H1 (cell line): ENCODE measurements around the gene LCLAT1. TPM values are rescaled to one million over a fixed set of nuclear protein-coding genes. Genes with fewer than 3 reads are reported as not detected.

Source experiments
- CTCF ChIA-PET: fragments of 300-600 bp; sonication (Branson Sonifier 250); formaldehyde crosslinking; loops from one replicate; lab custom pipeline; 2021; ENCODE audit not compliant: partially characterized antibody; lab: Charles Lee
- POLR2A ChIA-PET: fragments of 300-600 bp; sonication (Branson Sonifier 250); formaldehyde crosslinking; loops from one replicate; lab custom pipeline; 2021; ENCODE audit warnings: inconsistent platforms; ENCODE audit not compliant: partially characterized antibody; lab: Charles Lee
- DNase-seq, 2 experiments: peaks; one replicate each; pipeline versions ENCODE4 v3.0.0 to v3.0.0-alpha.2; 2010 to 2022; ENCODE audit warnings: low spot score in 2 of 2, low read depth in 1 of 2, mixed read lengths in 1 of 2
- FAIRE-seq: peaks from 2 replicates; lab custom pipeline; 2011; peaks lifted over from hg19 to GRCh38; lab: Jason Lieb, UNC
- H2AFZ ChIP-seq: 2 replicates; pipeline ENCODE4 v1.8.1; 2012; ENCODE audit warnings: low read length, inconsistent platforms
- H2AK5ac ChIP-seq: 2 replicates; pipeline ENCODE4 v1.6.1; 2013; ENCODE audit warnings: low read depth, low read length
- H2BK120ac ChIP-seq: replicated peaks from 2 replicates; pipeline ENCODE3; 2013; ENCODE audit warnings: low read depth, low read length, inconsistent platforms
- H2BK12ac ChIP-seq: 2 replicates; pipeline ENCODE4 v1.6.1; 2013; ENCODE audit warnings: low read depth, low read length
- H2BK15ac ChIP-seq: 2 replicates; pipeline ENCODE4 v1.6.1; 2013; ENCODE audit warnings: low read length
- H2BK20ac ChIP-seq: 2 replicates; pipeline ENCODE4 v1.6.1; 2013; ENCODE audit warnings: low read length
- H2BK5ac ChIP-seq: 2 replicates; pipeline ENCODE4 v1.6.1; 2013; ENCODE audit warnings: low read depth, low read length
- H3K14ac ChIP-seq: 2 replicates; pipeline ENCODE4 v1.6.1; 2013; ENCODE audit warnings: inconsistent platforms; ENCODE audit not compliant: insufficient read length
- H3K18ac ChIP-seq: 2 replicates; pipeline ENCODE4 v1.6.1; 2013; ENCODE audit warnings: low read length; ENCODE audit errors: extremely low read depth
- H3K23ac ChIP-seq: 2 replicates; pipeline ENCODE4 v1.6.1; 2013; ENCODE audit warnings: inconsistent platforms; ENCODE audit not compliant: insufficient read length
- H3K23me2 ChIP-seq: 2 replicates; pipeline ENCODE4 v1.6.1; 2013; ENCODE audit warnings: low read depth, low read length
- H3K27ac ChIP-seq: 2 replicates; pipeline ENCODE4 v1.6.1; 2011; ENCODE audit warnings: low read depth, low read length, inconsistent platforms
- H3K27me3 ChIP-seq, 4 experiments: replicated peaks in 1 of 4; 1 replicate in 1 of 4; 2 replicates in 3 of 4; pipeline versions ENCODE4 v1.6.1 to v1.8.1; 2011 to 2013; ENCODE audit warnings: low read length in 3 of 4, mild to moderate bottlenecking in 3 of 4, inconsistent platforms in 2 of 4, mixed read lengths in 2 of 4, moderate library complexity in 1 of 4; ENCODE audit not compliant: control insufficient read depth in 3 of 4, insufficient read depth in 3 of 4; ENCODE audit errors: extremely low read depth in 1 of 4
- H3K36me3 ChIP-seq, 4 experiments: 2 replicates each; pipeline versions ENCODE4 v1.6.1 to v1.8.1; 2011 to 2013; ENCODE audit warnings: mild to moderate bottlenecking in 4 of 4, low read length in 3 of 4, moderate library complexity in 2 of 4, control low read depth in 1 of 4, inconsistent platforms in 1 of 4; ENCODE audit not compliant: insufficient read depth in 4 of 4, control insufficient read depth in 2 of 4
- H3K4ac ChIP-seq: replicated peaks from 2 replicates; pipeline ENCODE3; 2013; ENCODE audit warnings: low read length, low read depth, mixed read lengths, inconsistent platforms; ENCODE audit not compliant: insufficient read length
- H3K4me1 ChIP-seq, 4 experiments: replicated peaks in 1 of 4; 1 replicate in 1 of 4; 2 replicates in 3 of 4; pipeline versions ENCODE4 v1.6.1 to v1.8.1; 2011 to 2013; ENCODE audit warnings: low read length in 3 of 4, inconsistent platforms in 2 of 4, mixed read lengths in 1 of 4; ENCODE audit not compliant: insufficient read depth in 4 of 4, control insufficient read depth in 3 of 4
- H3K4me2 ChIP-seq, 2 experiments: 2 replicates each; pipeline versions ENCODE4 v1.6.1 to v1.8.1; 2011 to 2013; ENCODE audit warnings: low read depth in 2 of 2, low read length in 2 of 2, control low read depth in 1 of 2, inconsistent platforms in 1 of 2, mild to moderate bottlenecking in 1 of 2; ENCODE audit not compliant: insufficient read depth in 1 of 2
- H3K4me3 ChIP-seq, 4 experiments: fragments of 200-600, 300-600 bp in 1 of 4; sonication (generic), shearing (Covaris generic), sonication (Bioruptor Twin) in 1 of 4; 2 replicates each; pipeline versions ENCODE4 v1.5.1 to v1.8.1; 2011 to 2016; ENCODE audit warnings: low read length in 4 of 4, low read depth in 3 of 4, control low read depth in 2 of 4, inconsistent platforms in 2 of 4, mild to moderate bottlenecking in 2 of 4, mixed read lengths in 1 of 4, moderate library complexity in 1 of 4; ENCODE audit not compliant: insufficient read depth in 2 of 4; ENCODE audit errors: extremely low read depth in 1 of 4
- H3K56ac ChIP-seq: replicated peaks from 2 replicates; pipeline ENCODE3; 2013; ENCODE audit warnings: low read depth, mild to moderate bottlenecking, mixed read lengths, low read length, inconsistent platforms; ENCODE audit not compliant: insufficient read length
- H3K79me1 ChIP-seq: 2 replicates; pipeline ENCODE4 v1.6.1; 2013; ENCODE audit warnings: low read depth, low read length, control low read depth
- H3K79me2 ChIP-seq, 2 experiments: 2 replicates each; pipeline versions ENCODE4 v1.6.1 to v1.8.1; 2012 to 2013; ENCODE audit warnings: low read length in 2 of 2, mild to moderate bottlenecking in 2 of 2, inconsistent platforms in 1 of 2; ENCODE audit not compliant: insufficient read depth in 2 of 2, control insufficient read depth in 1 of 2
- H3K9ac ChIP-seq, 4 experiments: replicated peaks in 1 of 4; 1 replicate in 1 of 4; 2 replicates in 3 of 4; pipeline versions ENCODE4 v1.6.1 to v1.8.1; 2011 to 2013; ENCODE audit warnings: low read depth in 3 of 4, low read length in 3 of 4, control low read depth in 2 of 4, mild to moderate bottlenecking in 2 of 4, moderate library complexity in 2 of 4, inconsistent platforms in 1 of 4; ENCODE audit errors: extremely low read depth in 1 of 4
- H3K9me3 ChIP-seq, 2 experiments: 2 replicates each; pipeline versions ENCODE4 v1.6.1 to v1.8.1; 2012 to 2013; ENCODE audit warnings: mild to moderate bottlenecking in 2 of 2, moderate library complexity in 2 of 2, control low read depth in 1 of 2, inconsistent platforms in 1 of 2, low read depth in 1 of 2, low read length in 1 of 2, mixed read lengths in 1 of 2; ENCODE audit not compliant: insufficient read depth in 2 of 2
- H4K20me1 ChIP-seq, 2 experiments: replicated peaks in 1 of 2; 2 replicates each; pipeline versions ENCODE3 to v1.8.1; 2011 to 2013; ENCODE audit warnings: inconsistent platforms in 2 of 2, low read length in 2 of 2, mild to moderate bottlenecking in 1 of 2; ENCODE audit not compliant: insufficient read depth in 2 of 2, control insufficient read depth in 1 of 2
- H4K5ac ChIP-seq: 2 replicates; pipeline ENCODE4 v1.6.1; 2013; ENCODE audit warnings: low read length, low read depth, mixed read lengths, inconsistent platforms; ENCODE audit not compliant: insufficient read length
- H4K8ac ChIP-seq: 2 replicates; pipeline ENCODE4 v1.8.0; 2013; ENCODE audit warnings: mild to moderate bottlenecking, moderate library complexity, low read length, inconsistent platforms; ENCODE audit not compliant: insufficient read depth; ENCODE audit errors: extremely low read depth
- H4K91ac ChIP-seq: replicated peaks from 2 replicates; pipeline ENCODE3; 2013; ENCODE audit warnings: low read length, mixed read lengths, inconsistent platforms; ENCODE audit not compliant: insufficient read length
- JUN ChIP-seq: IDR thresholded peaks from 2 replicates; pipeline ENCODE4 v1.6.1; 2011; ENCODE audit warnings: low read depth, mild to moderate bottlenecking, improper control_type of control experiment, low read length
- WGBS, 2 experiments: shearing (Covaris generic) in 1 of 2; methylation state at CpG; one replicate each; pipeline versions ENCODE4 v1.1.6 to v1.1.7; 2013 to 2015; ENCODE audit warnings: low lambda C conversion rate in 2 of 2, mixed read lengths in 2 of 2, inconsistent platforms in 1 of 2, low coverage in 1 of 2, missing lambda C conversion rate in 1 of 2; ENCODE audit not compliant: insufficient replicate concordance in 2 of 2, insufficient coverage in 1 of 2, insufficient read length in 1 of 2; ENCODE audit errors: extremely low coverage in 1 of 2, missing lambda C conversion rate in 1 of 2; 5-methylcytosine and 5-hydroxymethylcytosine counted together
- polyA plus RNA-seq, 7 experiments: library from polyadenylated mRNA; depleted of rRNA in 3 of 7; stranded (reverse) in 5 of 7; unstranded in 2 of 7; fragments of >200 nt in 5 of 7; fragments of 200-250 nt in 2 of 7; gene quantifications; 1 replicate in 5 of 7; 2 replicates in 1 of 7; 4 replicates in 1 of 7; pipeline versions ENCODE4 v1.2.1 to v1.2.3, GENCODE V29; 2011 to 2013; ENCODE audit warnings: missing spikeins in 2 of 7, mixed read lengths in 2 of 7
- total RNA-seq: library from RNA; stranded (reverse); fragmentation: NEBNext Ultra II Directional; extraction: Animal tissue kit (Norgen Biotek cat#: 25700); gene quantifications from 2 replicates; pipeline ENCODE4 v1.2.1, GENCODE V29; 2021

Gene LCLAT1
- total and polyA plus RNA-seq, 2 of the 8 experiments (the other 6 are each of a cell fraction or from before 2014, with no cell fraction given) = 7.6 to 22.0 TPM

GRCh38 chr2:30549096-30549495 lies 102.0 kb downstream of the LCLAT1 start:
- Histone ChIP-seq H2BK120ac (no peak overlapping the region), H3K79me2 (no peaks in the 10 kb centered on the region), H3K23me2 (no peaks in the 10 kb centered on the region), H2AK5ac (no peak overlapping the region), H4K5ac (no peak overlapping the region), H4K91ac (no peak overlapping the region), H2BK12ac (no peak overlapping the region), H3K23ac (no peak overlapping the region), H3K9me3 (no peaks in the 10 kb centered on the region), H3K4me3 (no peak overlapping the region), H2BK15ac (no peak overlapping the region), H3K27me3 (no peaks in the 10 kb centered on the region), H3K36me3 (no peaks in the 10 kb centered on the region), H3K56ac (no peak overlapping the region), H3K4ac (no peak overlapping the region), H3K4me2 (no peak overlapping the region), H2AFZ (no peak overlapping the region), H3K27ac (no peak overlapping the region), H4K20me1 (no peaks in the 10 kb centered on the region), H3K4me1 (no peaks in the 10 kb centered on the region), H3K9ac (no peak overlapping the region), H3K14ac (no peak overlapping the region), H2BK20ac (no peak overlapping the region), H4K8ac (no peak overlapping the region), H3K79me1 (no peaks in the 10 kb centered on the region), H2BK5ac (no peak overlapping the region), H3K18ac (no peak overlapping the region)
- CTCF ChIA-PET = interaction anchor here (1.1 to 1.4 kb wide), 2 partner anchors 341 to 385 kb away, joined by 3 read pairs; no protein-coding TSS in a partner anchor
- 90% methylated on average over 2 of the region's 2 CpGs; no CpG with 5 or more reads in 1 of the 2 experiments for WGBS, 2 experiments
- no peak for TF ChIP-seq JUN
- POLR2A ChIA-PET = no interaction called here
- DNase-seq (no peak), FAIRE-seq (no peak)
